Esophagus muscularis mucosa (tissue), 3 donors: ENCODE results near the gene PLEKHA5.

Experiments
- CTCF ChIP-seq, 3 experiments: fragments of 200-600 bp in 2 of 3; fragments of 450-650 bp in 1 of 3; sonication (generic) in 2 of 3; IDR thresholded peaks; one replicate each; pipeline ENCODE4 v1.5.1; 2017 to 2019; ENCODE audit warnings: antibody characterized with exemption in 3 of 3, mild to moderate bottlenecking in 2 of 3, moderate library complexity in 1 of 3
- POLR2A ChIP-seq: fragments of 450-650 bp; IDR thresholded peaks from one replicate; pipeline ENCODE4 v1.6.1; 2017; ENCODE audit warnings: antibody characterized with exemption, moderate library complexity, mild to moderate bottlenecking, low read depth
- POLR2AphosphoS5 ChIP-seq, 2 donors: sonication (generic); formaldehyde crosslinking; IDR thresholded peaks; one replicate each; pipeline ENCODE4 v1.6.1; 2017; ENCODE audit warnings: antibody characterized with exemption in 2 of 2

GRCh38 chr12:19303496-19303895 lies 174.0 kb downstream of the PLEKHA5 start:
- TF ChIP-seq CTCF (IDR thresholded peaks at IDR 0.05) = no peak
- TF ChIP-seq POLR2A = no peak
- TF ChIP-seq POLR2AphosphoS5 (IDR thresholded peaks at IDR 0.05) = no peak
